PC-9 (cell line): ENCODE results near the gene PBX1. TPM values are rescaled to one million over a fixed set of nuclear protein-coding genes. Genes with fewer than 3 reads are reported as not detected.

Experiments
- BruUV-seq: library from RNA; stranded (reverse); fragments of 400-500 nt; replicated peaks from 2 replicates; lab custom pipeline; 2021; lab: Mats Ljungman, UMichigan
- CTCF ChIA-PET: fragments of 300-600 bp; sonication (Branson Sonifier 250); formaldehyde crosslinking; loops from one replicate; lab custom pipeline; 2022; ENCODE audit warnings: antibody characterized with exemption; lab: Charles Lee
- POLR2A ChIA-PET: fragments of 300-600 bp; sonication (Branson Sonifier 250); formaldehyde crosslinking; loops from one replicate; lab custom pipeline; 2022; ENCODE audit warnings: antibody characterized with exemption; ENCODE audit not compliant: unreplicated experiment; lab: Charles Lee
- DNase-seq, 2 experiments: peaks; one replicate each; pipeline versions ENCODE4 v3.0.0 to v3.0.0-alpha.2; 2015 to 2022; ENCODE audit warnings: mixed read lengths in 1 of 2
- H2AFZ ChIP-seq: fragments of 200-600 bp; sonication (generic); 2 replicates; pipeline ENCODE4 v1.8.1; 2017; ENCODE audit warnings: antibody characterized with exemption
- H3F3A ChIP-seq: fragments of 200-600 bp; sonication (generic); 2 replicates; pipeline ENCODE4 v1.8.1; 2017; ENCODE audit warnings: antibody characterized with exemption, mild to moderate bottlenecking, low read depth; ENCODE audit not compliant: insufficient read depth
- H3K27ac ChIP-seq: fragments of 200-600 bp; sonication (generic); 2 replicates; pipeline ENCODE4 v1.6.1; 2016; ENCODE audit warnings: mixed run types
- H3K27me3 ChIP-seq: fragments of 200-600 bp; sonication (generic); 2 replicates; pipeline ENCODE4 v1.6.1; 2016; ENCODE audit warnings: low read depth, mixed run types; ENCODE audit not compliant: insufficient read depth
- H3K36me3 ChIP-seq: fragments of 200-600 bp; sonication (generic); 2 replicates; pipeline ENCODE4 v1.6.1; 2016; ENCODE audit warnings: low read depth, mixed run types
- H3K4me1 ChIP-seq: fragments of 200-600 bp; sonication (generic); replicated peaks from 2 replicates; pipeline ENCODE4 v1.6.1; 2016; ENCODE audit warnings: mixed run types; ENCODE audit not compliant: insufficient read depth
- H3K4me2 ChIP-seq: fragments of 200-600 bp; sonication (generic); 2 replicates; pipeline ENCODE4 v1.6.1; 2017; ENCODE audit warnings: mixed run types
- H3K4me3 ChIP-seq: fragments of 200-600 bp; sonication (generic); 2 replicates; pipeline ENCODE4 v1.6.1; 2016; ENCODE audit warnings: mixed run types
- H3K79me2 ChIP-seq: fragments of 200-600 bp; sonication (generic); 2 replicates; pipeline ENCODE4 v1.6.1; 2017; ENCODE audit warnings: low read depth, mixed run types
- H3K9me2 ChIP-seq: fragments of 200-600 bp; sonication (generic); 2 replicates; pipeline ENCODE4 v1.8.1; 2017; ENCODE audit warnings: mild to moderate bottlenecking; ENCODE audit not compliant: insufficient read depth
- H3K9me3 ChIP-seq: fragments of 200-600 bp; sonication (generic); 2 replicates; pipeline ENCODE4 v1.8.1; 2016; ENCODE audit warnings: low read depth; ENCODE audit not compliant: insufficient read depth
- H4K20me1 ChIP-seq: fragments of 200-600 bp; sonication (generic); 2 replicates; pipeline ENCODE4 v1.8.1; 2017; ENCODE audit not compliant: insufficient read depth
- EZH2 ChIP-seq: fragments of 200-600 bp; sonication (generic); IDR thresholded peaks from 2 replicates; pipeline ENCODE4 v1.8.0; 2017; ENCODE audit warnings: antibody characterized with exemption, low read depth
- intact Hi-C: fragments of 100-400 bp; cut with micrococcal nuclease; formaldehyde crosslinking; loops from one replicate; pipeline ENCODE4 v1.10.0; 2022; ENCODE audit not compliant: unreplicated experiment
- total RNA-seq: library from RNA; stranded (reverse); gene quantifications from 2 replicates; pipeline ENCODE4 v1.2.3, GENCODE V29; 2021
- TF ChIP-seq, protein P1 (sequence below): fragments of 200-600 bp; sonication (generic); conservative IDR thresholded peaks from 2 replicates; pipeline ENCODE4 v1.6.1; 2017; ENCODE audit warnings: mixed run types, antibody characterized with exemption, mild to moderate bottlenecking, moderate library complexity

Gene PBX1
- total RNA-seq, 1 experiment from 2014 or later = 57.7 TPM

DNA sequence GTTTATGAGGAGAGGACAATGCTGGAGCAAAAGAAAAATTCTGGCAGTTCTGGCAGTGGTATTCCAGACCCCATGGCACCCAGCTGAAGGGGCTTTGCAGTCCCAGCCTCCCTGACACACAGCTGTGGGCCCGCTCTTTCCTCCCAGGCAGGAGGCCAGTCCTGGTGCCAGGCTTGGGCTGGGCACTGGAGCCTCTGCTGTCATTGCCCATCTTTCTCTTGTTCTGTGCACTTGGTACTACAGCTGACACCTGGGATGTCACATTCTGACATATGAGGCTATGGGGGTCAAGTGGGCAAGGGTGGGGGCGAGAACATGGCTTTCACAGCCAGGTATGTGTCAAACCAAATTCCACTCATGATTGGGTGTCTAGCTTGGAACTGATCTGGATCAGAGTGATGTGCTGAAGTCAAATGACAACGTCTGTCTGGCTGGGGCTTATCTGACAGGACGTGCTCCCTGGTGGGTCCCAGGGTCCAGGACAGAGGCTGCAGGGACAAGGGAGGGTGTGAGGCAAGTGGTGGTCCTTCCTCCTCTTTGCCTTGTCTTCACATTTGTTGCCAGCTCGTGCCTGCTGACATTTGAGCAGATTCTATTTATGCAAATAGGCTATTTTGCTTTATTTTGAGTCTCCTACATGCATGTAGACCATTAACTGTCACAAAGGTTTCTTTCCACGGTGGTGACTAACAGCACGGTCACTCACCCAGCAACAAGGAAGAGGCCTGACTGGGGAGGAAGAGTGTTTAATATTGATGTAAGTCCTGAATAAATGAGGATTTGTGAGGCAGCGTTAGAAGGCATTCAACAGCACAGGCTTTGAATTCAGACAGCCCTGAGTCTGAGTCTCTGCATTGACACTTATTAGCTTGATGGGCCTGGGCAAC is 336.3 kb downstream of the PBX1 start:
- no peaks in the 10 kb centered on the region for H4K20me1 ChIP-seq
- peak in 1 of 2 experiments; percentile 61 for DNase-seq
- H3K27ac ChIP-seq = no peak overlapping the region
- no peaks in the 10 kb centered on the region for H3K36me3 ChIP-seq
- TF ChIP-seq, protein P1, sequence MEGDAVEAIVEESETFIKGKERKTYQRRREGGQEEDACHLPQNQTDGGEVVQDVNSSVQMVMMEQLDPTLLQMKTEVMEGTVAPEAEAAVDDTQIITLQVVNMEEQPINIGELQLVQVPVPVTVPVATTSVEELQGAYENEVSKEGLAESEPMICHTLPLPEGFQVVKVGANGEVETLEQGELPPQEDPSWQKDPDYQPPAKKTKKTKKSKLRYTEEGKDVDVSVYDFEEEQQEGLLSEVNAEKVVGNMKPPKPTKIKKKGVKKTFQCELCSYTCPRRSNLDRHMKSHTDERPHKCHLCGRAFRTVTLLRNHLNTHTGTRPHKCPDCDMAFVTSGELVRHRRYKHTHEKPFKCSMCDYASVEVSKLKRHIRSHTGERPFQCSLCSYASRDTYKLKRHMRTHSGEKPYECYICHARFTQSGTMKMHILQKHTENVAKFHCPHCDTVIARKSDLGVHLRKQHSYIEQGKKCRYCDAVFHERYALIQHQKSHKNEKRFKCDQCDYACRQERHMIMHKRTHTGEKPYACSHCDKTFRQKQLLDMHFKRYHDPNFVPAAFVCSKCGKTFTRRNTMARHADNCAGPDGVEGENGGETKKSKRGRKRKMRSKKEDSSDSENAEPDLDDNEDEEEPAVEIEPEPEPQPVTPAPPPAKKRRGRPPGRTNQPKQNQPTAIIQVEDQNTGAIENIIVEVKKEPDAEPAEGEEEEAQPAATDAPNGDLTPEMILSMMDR = no peak
- TF ChIP-seq EZH2 = no peak
- H3K4me3 ChIP-seq = no peak overlapping the region
- POLR2A ChIA-PET = no interaction called here
- H3K9me3 ChIP-seq = no peaks in the 10 kb centered on the region; the same call in 1 of the 2 replicates
- no peaks in the 10 kb centered on the region for H3K9me2 ChIP-seq
- H3K4me2 ChIP-seq = peak overlapping the region; percentile 51
- CTCF ChIA-PET = no interaction called here
- no peaks in the 10 kb centered on the region for H3F3A ChIP-seq
- H3K79me2 ChIP-seq = no peaks in the 10 kb centered on the region
- no TSS peak for BruUV-seq
- H2AFZ ChIP-seq = no peak overlapping the region
- H3K27me3 ChIP-seq = no peaks in the 10 kb centered on the region
- intact Hi-C loops = no loop called here
- peaks cover 11% of the 10 kb centered on the region for H3K4me1 ChIP-seq

DNA sequence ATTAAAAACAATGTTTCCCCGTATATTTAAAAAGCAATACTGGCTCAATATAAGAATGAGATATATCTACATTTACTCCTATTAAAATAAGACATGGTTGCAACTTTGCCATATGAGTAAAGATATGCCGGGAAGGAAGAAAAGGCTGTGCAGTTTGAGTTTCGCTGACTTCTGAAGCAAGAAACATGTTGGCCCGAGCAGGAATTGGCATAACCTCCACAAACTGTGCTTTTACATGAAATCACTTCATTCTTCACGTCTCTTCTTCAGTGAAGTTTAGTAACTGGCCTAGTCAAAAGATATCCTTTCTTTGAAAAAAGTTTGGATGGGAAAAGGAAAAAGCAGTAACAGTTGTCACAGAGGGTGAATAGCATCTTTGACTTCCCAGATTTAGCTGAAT is 342.0 kb downstream of the PBX1 start:
- H3K4me1 ChIP-seq = peaks cover 2% of the 10 kb centered on the region
- CTCF ChIA-PET = no interaction called here
- H3F3A ChIP-seq = no peaks in the 10 kb centered on the region
- intact Hi-C loops = no loop called here
- H3K4me2 ChIP-seq = no peak overlapping the region
- H3K9me3 ChIP-seq = no peaks in the 10 kb centered on the region; the same call in 1 of the 2 replicates
- H3K27ac ChIP-seq = no peak overlapping the region
- BruUV-seq = no TSS peak
- POLR2A ChIA-PET = no interaction called here
- no peaks in the 10 kb centered on the region for H3K79me2 ChIP-seq
- H3K36me3 ChIP-seq = no peaks in the 10 kb centered on the region
- H3K27me3 ChIP-seq = no peaks in the 10 kb centered on the region
- no peaks in the 10 kb centered on the region for H4K20me1 ChIP-seq
- no peak for DNase-seq
- TF ChIP-seq, protein P1 = no peak
- no peak for TF ChIP-seq EZH2
- H3K4me3 ChIP-seq = no peak overlapping the region
- no peak overlapping the region for H2AFZ ChIP-seq
- no peaks in the 10 kb centered on the region for H3K9me2 ChIP-seq
